Omental fat pad (tissue), 4 donors: ENCODE data around the gene HPN. TPM values are rescaled to one million over a fixed set of nuclear protein-coding genes. Genes with fewer than 3 reads are reported as not detected.

Source experiments
- ATAC-seq: fragments of 150-250 bp; one replicate; pipeline ENCODE4 v1.9.1; 2016; ENCODE audit warnings: mild to moderate bottlenecking, moderate library complexity; ENCODE audit not compliant: low FRiP score
- DNase-seq: peaks from one replicate; pipeline ENCODE4 v3.0.0-alpha.2; 2019; ENCODE audit warnings: low spot score
- total RNA-seq, 4 donors: library from RNA; depleted of rRNA; stranded (reverse); fragments of >200 nt; gene quantifications; one replicate each; pipeline ENCODE4 v1.1.0, GENCODE V29; 2016
- TF ChIP-seq, protein P1 (sequence below), 3 donors: fragments of 450-650 bp; IDR thresholded peaks; one replicate each; pipeline ENCODE4 v1.5.1; 2016 to 2017; ENCODE audit warnings: antibody characterized with exemption in 3 of 3, mild to moderate bottlenecking in 3 of 3, moderate library complexity in 2 of 3

Gene HPN
- total RNA-seq, 4 donors from 2014 or later, result 0.95 to 1.4 (median 1.2) TPM

DNA sequence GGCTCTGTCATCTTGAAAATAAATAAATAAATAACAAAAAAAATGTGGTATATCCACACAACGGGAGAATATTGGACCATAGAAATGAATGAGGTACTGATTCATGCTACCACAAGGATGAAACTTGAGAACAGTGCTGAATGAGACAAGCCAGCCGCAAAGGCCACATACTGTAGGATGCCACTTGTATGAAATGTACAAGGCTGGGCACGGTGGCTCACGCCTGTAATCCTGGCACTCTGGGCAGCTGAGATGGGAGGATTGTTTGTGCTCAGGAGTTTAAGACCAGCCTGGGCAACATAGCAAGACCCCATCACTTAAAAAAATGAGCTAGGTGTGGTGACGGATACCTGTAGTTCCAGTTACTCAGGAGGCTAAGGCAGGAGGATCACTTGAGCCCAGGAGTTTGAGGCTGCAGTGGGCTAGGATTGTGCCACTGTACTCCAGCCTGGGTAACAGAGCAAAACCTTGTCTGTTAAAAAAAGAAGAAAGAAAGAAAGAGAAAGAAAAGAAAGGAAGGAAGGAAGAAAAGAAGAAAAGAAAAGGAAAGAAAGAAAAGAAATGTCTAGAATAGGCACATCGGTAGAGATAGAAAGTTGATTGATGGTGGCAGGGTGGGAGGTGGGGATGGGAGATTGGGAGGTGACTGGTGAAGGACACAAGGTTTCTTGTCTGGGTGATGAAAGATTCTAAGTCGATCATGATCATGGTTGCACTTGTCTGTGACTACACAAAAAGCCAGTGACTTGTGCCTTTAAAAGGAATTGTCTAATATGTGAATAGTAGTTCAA lies 20.3 kb downstream of the HPN start:
- no peak for DNase-seq
- TF ChIP-seq, protein P1, sequence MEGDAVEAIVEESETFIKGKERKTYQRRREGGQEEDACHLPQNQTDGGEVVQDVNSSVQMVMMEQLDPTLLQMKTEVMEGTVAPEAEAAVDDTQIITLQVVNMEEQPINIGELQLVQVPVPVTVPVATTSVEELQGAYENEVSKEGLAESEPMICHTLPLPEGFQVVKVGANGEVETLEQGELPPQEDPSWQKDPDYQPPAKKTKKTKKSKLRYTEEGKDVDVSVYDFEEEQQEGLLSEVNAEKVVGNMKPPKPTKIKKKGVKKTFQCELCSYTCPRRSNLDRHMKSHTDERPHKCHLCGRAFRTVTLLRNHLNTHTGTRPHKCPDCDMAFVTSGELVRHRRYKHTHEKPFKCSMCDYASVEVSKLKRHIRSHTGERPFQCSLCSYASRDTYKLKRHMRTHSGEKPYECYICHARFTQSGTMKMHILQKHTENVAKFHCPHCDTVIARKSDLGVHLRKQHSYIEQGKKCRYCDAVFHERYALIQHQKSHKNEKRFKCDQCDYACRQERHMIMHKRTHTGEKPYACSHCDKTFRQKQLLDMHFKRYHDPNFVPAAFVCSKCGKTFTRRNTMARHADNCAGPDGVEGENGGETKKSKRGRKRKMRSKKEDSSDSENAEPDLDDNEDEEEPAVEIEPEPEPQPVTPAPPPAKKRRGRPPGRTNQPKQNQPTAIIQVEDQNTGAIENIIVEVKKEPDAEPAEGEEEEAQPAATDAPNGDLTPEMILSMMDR (IDR thresholded peaks at IDR 0.05), result no peak
- ATAC-seq, result no peak

DNA sequence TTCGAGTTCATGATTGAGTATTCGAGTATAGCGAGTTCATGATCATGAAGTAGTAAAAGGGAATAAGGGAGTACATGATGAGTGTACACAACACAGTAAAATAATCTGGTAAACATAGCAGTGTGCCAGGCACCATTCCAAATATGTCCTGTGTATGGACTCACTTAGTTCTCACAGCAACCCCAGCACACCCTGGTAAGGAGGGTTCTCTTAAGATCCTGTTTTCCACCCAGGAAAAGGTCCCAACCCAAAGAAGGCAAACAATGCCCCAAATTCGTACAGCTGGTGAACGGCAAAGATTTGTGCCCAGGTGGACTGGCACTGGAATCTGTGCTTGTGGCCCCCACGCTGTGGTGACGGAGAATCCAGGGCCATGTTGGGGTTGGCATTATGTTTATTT lies 21.4 kb downstream of the HPN start:
- DNase-seq (no peak), ATAC-seq (no peak)
- TF ChIP-seq, protein P1 (IDR thresholded peaks at IDR 0.05), result no peak

DNA sequence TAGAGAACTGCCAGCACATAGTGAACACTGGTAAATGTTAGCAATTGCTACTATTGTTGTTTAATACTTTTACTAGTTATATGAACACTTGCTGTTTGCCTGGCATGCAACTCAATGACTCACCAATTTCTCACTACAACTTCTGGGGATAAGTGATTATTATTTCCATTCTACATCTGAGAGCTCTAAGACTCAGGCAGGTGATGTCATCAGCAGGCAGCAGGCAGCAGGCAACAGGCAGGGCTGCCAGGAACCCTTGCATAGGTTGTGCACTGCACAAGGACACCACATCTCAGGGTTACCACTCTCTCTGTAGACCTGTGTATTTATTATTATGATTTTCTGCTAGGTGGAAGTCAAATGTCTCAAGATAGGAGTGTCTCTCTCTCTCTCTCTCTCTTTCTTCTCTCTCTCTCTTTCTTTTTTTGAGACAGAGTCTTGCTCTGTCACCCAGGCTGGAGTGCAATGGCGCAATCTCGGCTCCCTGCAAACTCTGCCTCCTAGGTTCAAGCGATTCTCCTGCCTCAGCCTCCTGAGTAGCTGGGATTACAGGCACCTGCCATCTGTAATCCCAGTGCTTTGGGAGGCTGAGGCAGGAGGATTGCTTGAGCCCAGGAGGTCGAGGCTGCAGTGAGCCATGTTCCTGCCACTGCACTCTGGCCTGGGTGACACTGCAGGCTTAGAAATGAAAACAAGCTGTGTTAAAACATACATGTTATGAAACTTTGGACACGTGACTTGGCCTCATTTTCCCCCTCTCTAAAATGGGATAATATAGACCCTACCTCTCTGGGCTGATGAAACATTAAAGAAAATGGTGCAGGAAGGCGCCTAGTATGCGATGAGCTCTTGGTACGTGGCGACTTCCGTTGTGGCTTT lies 22.7 kb downstream of the HPN start:
- DNase-seq (no peak), ATAC-seq (no peak)
- TF ChIP-seq, protein P1 (IDR thresholded peaks at IDR 0.05), result no peak

DNA sequence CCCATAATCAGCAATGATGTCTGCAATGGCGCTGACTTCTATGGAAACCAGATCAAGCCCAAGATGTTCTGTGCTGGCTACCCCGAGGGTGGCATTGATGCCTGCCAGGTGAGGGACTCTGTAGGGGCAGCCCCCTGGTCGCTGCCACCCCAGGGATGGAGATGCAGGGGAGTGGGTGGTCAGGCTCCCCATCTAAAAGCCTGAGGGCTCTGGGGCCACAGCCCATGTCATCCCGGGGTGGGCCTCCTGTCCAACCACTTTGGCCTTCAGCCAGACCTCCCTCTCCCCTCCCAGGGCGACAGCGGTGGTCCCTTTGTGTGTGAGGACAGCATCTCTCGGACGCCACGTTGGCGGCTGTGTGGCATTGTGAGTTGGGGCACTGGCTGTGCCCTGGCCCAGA lies 24.1 kb downstream of the HPN start:
- TF ChIP-seq, protein P1 (IDR thresholded peaks at IDR 0.05), result no peak
- ATAC-seq (no peak), DNase-seq (no peak)

DNA sequence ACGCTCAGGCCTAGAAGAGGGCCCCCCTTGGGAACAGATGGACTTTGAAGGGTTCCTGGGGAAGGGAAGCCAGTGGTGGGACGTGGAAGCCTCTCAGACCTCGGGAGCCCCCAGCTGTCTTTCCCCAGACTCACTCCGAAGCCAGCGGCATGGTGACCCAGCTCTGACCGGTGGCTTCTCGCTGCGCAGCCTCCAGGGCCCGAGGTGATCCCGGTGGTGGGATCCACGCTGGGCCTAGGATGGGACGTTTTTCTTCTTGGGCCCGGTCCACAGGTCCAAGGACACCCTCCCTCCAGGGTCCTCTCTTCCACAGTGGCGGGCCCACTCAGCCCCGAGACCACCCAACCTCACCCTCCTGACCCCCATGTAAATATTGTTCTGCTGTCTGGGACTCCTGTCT lies 24.6 kb downstream of the HPN start:
- DNase-seq, result no peak
- TF ChIP-seq, protein P1 (IDR thresholded peaks at IDR 0.05), result no peak
- ATAC-seq, result no peak

DNA sequence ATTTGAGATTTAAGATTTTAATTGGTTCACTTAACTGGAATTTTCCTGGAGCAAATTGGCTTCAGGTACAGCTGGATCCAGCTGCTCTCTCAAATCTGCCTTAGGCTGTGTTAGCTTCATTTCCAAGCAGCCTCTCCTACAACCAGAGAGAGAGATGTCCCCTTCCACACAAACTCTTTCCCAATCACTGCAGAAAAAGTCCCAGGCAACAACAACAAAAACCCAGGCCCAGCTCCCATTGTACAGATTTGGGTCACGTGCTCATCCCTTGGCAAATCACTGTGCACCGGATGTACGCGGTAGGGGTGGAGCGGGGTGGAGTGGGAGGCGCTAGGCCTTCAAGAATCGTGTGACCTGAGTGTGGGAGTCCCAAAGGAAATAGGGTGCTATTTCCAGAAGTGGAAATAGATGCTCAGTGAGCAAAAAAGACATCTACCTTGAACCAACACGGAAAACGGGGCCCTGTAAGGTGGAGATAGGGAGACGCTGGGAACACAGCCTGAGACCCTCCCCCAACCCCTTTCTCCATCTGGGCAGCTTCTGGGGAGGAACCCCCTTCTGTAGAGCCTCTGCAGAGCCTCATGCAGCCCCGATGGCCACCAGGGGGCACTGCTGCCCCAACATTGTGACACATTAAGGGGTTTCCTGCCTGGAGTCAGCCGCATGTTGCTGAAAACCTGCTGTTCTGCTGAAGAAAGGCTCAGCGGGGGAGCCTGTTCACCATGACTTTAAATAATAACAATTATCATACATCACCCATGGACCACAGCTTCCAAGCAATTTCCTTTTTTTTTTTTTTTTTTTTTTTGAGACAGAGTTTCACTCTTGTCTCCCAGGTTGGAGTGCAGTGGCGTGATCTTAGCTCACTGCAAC lies 25.4 kb downstream of the HPN start:
- peak; percentile 77 for ATAC-seq
- DNase-seq, result peak; percentile 99
- TF ChIP-seq, protein P1 (IDR thresholded peaks at IDR 0.05), result peak in 2 of 3 donors; percentile 68 to 82
